GM18861 (cell line): ENCODE data around the gene TYMS.

Source experiments
- ATAC-seq: cut with Tn5 transposase; IDR thresholded peaks from one replicate; pipeline ENCODE4 v1.9.1; 2021; ENCODE audit not compliant: unreplicated experiment

TYMS gene

GRCh38 chr18:710418-711300 is 53.2 kb downstream of the TYMS start:
- no peak for ATAC-seq

GRCh38 chr18:711310-711656 is 53.8 kb downstream of the TYMS start:
- ATAC-seq, result no peak

- peak; percentile 60 for ATAC-seq
Observed at GRCh38 chr18:711657-712400, 54.4 kb downstream of the TYMS start.

- peak; percentile 75 for ATAC-seq
Observed at GRCh38 chr18:712401-713134, 55.1 kb downstream of the TYMS start, which contains the start of gene ENOSF1. ENOSF1 (minus strand) TSS chr18:712630; CDS start chr18:712587, 43 bp downstream.

- ATAC-seq, result no peak
Observed at GRCh38 chr18:713135-713490, 55.7 kb downstream of the TYMS start.

- ATAC-seq, result no peak
Observed at GRCh38 chr18:715626-716025, 58.2 kb downstream of the TYMS start.

- ATAC-seq, result no peak
Observed at GRCh38 chr18:717003-717402, 59.5 kb downstream of the TYMS start.
